Fibroblast of pulmonary artery (primary cell): Measurements from ENCODE around the gene AATK.

Experiments used
- DNase-seq: peaks from one replicate; pipeline ENCODE4 v3.0.0-alpha.2; 2010; ENCODE audit warnings: low read depth
- H3K4me3 ChIP-seq: replicated peaks from 2 replicates; pipeline ENCODE4 v1.5.1; 2011; ENCODE audit warnings: low read depth, mild to moderate bottlenecking, control low read depth, low read length, moderate library complexity
- TF ChIP-seq, protein P1 (sequence below): IDR thresholded peaks from 2 replicates; pipeline ENCODE4 v1.5.1; 2011; ENCODE audit warnings: mild to moderate bottlenecking, control low read depth, low read length, inconsistent platforms; ENCODE audit errors: missing control alignments

The AATK gene

DNA sequence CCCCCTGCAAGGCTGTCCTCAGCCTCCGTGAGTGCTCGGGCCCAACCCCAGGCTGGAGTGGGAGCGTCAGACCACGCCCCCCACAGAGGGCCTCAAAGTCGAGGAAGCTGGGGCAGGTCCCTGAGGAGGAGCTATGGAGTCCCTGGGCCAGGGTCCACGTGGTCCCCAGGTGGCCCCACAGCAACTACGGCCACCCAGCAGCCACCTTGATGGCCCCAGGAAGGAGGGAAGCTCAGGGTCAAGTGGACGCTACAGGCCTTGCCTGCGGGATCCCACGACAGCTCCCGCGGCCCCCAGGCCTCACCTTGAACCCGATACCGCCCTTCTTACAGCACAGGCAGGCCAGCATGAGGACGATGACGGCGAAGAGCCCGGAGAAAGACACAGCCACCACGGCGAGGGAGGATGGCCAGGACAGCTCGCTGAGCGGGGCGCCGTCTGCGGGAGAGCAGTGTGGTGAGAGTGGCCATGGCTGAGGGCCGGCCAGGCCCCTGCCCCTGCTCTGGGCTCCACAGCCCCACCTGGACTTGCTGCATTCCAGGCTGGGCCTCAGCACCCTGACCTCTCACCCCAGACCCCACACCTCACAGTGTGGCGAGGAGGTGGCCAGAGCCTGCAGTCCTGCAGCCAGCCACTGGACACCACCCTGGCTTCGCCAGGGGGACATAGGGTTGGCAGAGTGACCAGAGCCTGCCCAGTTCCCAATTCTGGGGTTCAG, 31.8 kb downstream of the AATK start:
- TF ChIP-seq, protein P1, sequence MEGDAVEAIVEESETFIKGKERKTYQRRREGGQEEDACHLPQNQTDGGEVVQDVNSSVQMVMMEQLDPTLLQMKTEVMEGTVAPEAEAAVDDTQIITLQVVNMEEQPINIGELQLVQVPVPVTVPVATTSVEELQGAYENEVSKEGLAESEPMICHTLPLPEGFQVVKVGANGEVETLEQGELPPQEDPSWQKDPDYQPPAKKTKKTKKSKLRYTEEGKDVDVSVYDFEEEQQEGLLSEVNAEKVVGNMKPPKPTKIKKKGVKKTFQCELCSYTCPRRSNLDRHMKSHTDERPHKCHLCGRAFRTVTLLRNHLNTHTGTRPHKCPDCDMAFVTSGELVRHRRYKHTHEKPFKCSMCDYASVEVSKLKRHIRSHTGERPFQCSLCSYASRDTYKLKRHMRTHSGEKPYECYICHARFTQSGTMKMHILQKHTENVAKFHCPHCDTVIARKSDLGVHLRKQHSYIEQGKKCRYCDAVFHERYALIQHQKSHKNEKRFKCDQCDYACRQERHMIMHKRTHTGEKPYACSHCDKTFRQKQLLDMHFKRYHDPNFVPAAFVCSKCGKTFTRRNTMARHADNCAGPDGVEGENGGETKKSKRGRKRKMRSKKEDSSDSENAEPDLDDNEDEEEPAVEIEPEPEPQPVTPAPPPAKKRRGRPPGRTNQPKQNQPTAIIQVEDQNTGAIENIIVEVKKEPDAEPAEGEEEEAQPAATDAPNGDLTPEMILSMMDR: no peak
- DNase-seq: no peak
- no peak overlapping the region for H3K4me3 ChIP-seq

- TF ChIP-seq, protein P1: no peak
- H3K4me3 ChIP-seq: no peak overlapping the region
- no peak for DNase-seq
These were observed 33.0 kb downstream of the AATK start for GRCh38 chr17:81132770-81133723.

GRCh38 chr17:81132197-81132540, 33.9 kb downstream of the AATK start:
- no peak overlapping the region for H3K4me3 ChIP-seq
- TF ChIP-seq, protein P1: no peak

DNA sequence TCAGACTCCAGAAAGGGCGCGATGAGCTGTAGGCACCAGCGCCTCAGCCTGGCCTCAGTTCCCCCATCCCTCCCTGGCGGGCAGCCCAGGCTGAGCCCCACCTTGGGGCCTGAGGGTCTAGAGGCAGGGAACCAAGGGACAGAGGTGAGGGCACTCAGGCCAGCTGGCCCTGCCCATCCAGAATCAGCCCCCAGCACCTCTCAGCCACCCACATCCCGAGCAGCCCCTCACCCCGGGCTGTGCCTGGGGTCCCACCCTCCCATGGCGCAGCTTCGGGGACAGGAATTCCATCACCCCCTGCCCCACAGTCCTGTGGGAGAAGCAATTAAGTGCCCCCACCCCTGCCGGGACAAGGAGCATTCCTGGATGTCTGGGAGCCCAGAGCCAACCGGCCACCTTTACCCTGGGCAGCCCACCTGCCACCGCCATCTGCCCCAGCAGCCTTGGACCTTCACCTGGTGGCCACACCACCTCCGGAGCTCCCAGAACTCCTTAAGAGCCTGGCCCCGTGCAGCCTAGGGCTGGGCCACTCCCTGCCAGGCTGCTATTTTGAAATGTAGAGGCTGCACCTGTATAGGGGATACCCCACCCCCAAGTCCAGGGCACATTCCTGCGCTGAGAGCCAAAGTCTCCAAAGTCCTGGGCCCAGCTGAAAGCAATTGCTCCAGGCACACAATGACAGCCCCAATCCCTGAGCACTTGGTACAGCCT, 34.4 kb downstream of the AATK start:
- TF ChIP-seq, protein P1: no peak
- no peak for DNase-seq
- H3K4me3 ChIP-seq: no peak overlapping the region

More at GRCh38 chr17:81132197-81132540, 33.9 kb downstream of the AATK start:
- no peak for DNase-seq

GRCh38 chr17:81130385-81131361, 35.3 kb downstream of the AATK start:
- no peak for DNase-seq
- TF ChIP-seq, protein P1: no peak
- H3K4me3 ChIP-seq: no peak overlapping the region
